ENCODE data around the gene SRSF1.

SRSF1 gene

DNA sequence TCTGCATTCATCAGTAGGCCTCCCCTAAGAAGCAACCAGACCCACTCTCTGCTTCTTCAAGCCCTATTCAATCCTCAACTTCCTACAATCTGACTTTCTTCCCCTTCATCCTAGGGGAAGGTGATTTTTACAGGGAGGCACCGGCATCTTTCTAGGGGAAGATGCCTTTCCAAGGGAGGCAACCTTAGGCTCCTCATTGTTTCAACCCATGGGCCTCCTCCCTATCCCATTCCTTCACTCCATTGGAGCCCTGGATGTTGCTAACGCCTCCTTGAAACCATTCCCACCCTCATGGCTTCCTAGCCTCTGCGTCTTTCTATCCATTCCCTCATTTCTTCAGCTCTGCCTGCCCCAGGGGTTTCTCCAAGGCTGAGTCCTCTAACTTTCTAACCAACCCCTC lies 49.2 kb downstream of the SRSF1 start:
- H3K4me3 ChIP-seq (ENCODE audit: low read depth, low read length) = no peak overlapping the region
- DNase-seq (ENCODE audit: low read depth) = no peak
- TF ChIP-seq MAX (IDR thresholded peaks at IDR 0.05; ENCODE audit: low read depth, low read length) (no peak), POLR2A (IDR thresholded peaks at IDR 0.05; ENCODE audit: extremely low read depth, insufficient read length) (no peak), MYC (IDR thresholded peaks at IDR 0.05; ENCODE audit: low read depth, low read length) (no peak)
- TF ChIP-seq, protein P1, sequence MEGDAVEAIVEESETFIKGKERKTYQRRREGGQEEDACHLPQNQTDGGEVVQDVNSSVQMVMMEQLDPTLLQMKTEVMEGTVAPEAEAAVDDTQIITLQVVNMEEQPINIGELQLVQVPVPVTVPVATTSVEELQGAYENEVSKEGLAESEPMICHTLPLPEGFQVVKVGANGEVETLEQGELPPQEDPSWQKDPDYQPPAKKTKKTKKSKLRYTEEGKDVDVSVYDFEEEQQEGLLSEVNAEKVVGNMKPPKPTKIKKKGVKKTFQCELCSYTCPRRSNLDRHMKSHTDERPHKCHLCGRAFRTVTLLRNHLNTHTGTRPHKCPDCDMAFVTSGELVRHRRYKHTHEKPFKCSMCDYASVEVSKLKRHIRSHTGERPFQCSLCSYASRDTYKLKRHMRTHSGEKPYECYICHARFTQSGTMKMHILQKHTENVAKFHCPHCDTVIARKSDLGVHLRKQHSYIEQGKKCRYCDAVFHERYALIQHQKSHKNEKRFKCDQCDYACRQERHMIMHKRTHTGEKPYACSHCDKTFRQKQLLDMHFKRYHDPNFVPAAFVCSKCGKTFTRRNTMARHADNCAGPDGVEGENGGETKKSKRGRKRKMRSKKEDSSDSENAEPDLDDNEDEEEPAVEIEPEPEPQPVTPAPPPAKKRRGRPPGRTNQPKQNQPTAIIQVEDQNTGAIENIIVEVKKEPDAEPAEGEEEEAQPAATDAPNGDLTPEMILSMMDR (IDR thresholded peaks at IDR 0.05; ENCODE audit: low read depth, low read length) = no peak

GRCh38 chr17:57957120-57957850 lies 49.8 kb downstream of the SRSF1 start:
- DNase-seq (ENCODE audit: low read depth) = no peak
- TF ChIP-seq, protein P1 (IDR thresholded peaks at IDR 0.05; ENCODE audit: low read depth, low read length) = no peak
- TF ChIP-seq MYC (IDR thresholded peaks at IDR 0.05; ENCODE audit: low read depth, low read length) = no peak
- no peak for TF ChIP-seq MAX (IDR thresholded peaks at IDR 0.05; ENCODE audit: low read depth, low read length)
- TF ChIP-seq POLR2A (IDR thresholded peaks at IDR 0.05; ENCODE audit: extremely low read depth, insufficient read length) = no peak
- H3K4me3 ChIP-seq (ENCODE audit: low read depth, low read length) = no peak overlapping the region

- DNase-seq (ENCODE audit: low read depth) = peak; percentile 43
- H3K4me3 ChIP-seq (ENCODE audit: low read depth, low read length) = no peak overlapping the region
- TF ChIP-seq MAX (IDR thresholded peaks at IDR 0.05; ENCODE audit: low read depth, low read length) (no peak), POLR2A (IDR thresholded peaks at IDR 0.05; ENCODE audit: extremely low read depth, insufficient read length) (no peak), MYC (IDR thresholded peaks at IDR 0.05; ENCODE audit: low read depth, low read length) (no peak)
- TF ChIP-seq, protein P1 (IDR thresholded peaks at IDR 0.05; ENCODE audit: low read depth, low read length) = no peak
These were observed 50.5 kb downstream of the SRSF1 start for GRCh38 chr17:57956291-57957119.

- DNase-seq (ENCODE audit: low read depth) = peak; percentile 58
- TF ChIP-seq POLR2A (IDR thresholded peaks at IDR 0.05; ENCODE audit: extremely low read depth, insufficient read length) = no peak
- no peak for TF ChIP-seq MAX (IDR thresholded peaks at IDR 0.05; ENCODE audit: low read depth, low read length)
- TF ChIP-seq MYC (IDR thresholded peaks at IDR 0.05; ENCODE audit: low read depth, low read length) = no peak
- TF ChIP-seq, protein P1 (IDR thresholded peaks at IDR 0.05; ENCODE audit: low read depth, low read length) = no peak
- no peak within 1 kb of the TSS for H3K4me3 ChIP-seq (ENCODE audit: low read depth, low read length)
These were observed 51.7 kb downstream of the SRSF1 start, which contains the start of gene CUEDC1 for GRCh38 chr17:57955183-57955931. CUEDC1 (minus strand) TSS chr17:57955412; CDS start chr17:57885564, 69,848 bp downstream.

- H3K4me3 ChIP-seq (ENCODE audit: low read depth, low read length) = no peak overlapping the region
- no peak for DNase-seq (ENCODE audit: low read depth)
- TF ChIP-seq MAX (IDR thresholded peaks at IDR 0.05; ENCODE audit: low read depth, low read length) = no peak
- TF ChIP-seq POLR2A (IDR thresholded peaks at IDR 0.05; ENCODE audit: extremely low read depth, insufficient read length) = no peak
- TF ChIP-seq MYC (IDR thresholded peaks at IDR 0.05; ENCODE audit: low read depth, low read length) = no peak
- TF ChIP-seq, protein P1 (IDR thresholded peaks at IDR 0.05; ENCODE audit: low read depth, low read length) = no peak
These were observed 52.5 kb downstream of the SRSF1 start for GRCh38 chr17:57954397-57955182.
